Stimulated activated CD8-positive, alpha-beta memory T cell treated with anti-CD3 and anti-CD28 coated beads, Interleukin-2, amount 100 ng/mL, for 48 hours (primary cell): Measurements from ENCODE around the gene RNF8.
"Not testable (repeated sequence)": the region's sequence is repeated elsewhere in the genome, so short reads cannot be mapped to it uniquely, and the experiment has no call there.

Source experiments
- DNase-seq, 2 donors: peaks; one replicate each; pipeline ENCODE4 v3.0.0-alpha.2; 2020; ENCODE audit warnings: low read depth in 2 of 2

Gene RNF8, protein sequence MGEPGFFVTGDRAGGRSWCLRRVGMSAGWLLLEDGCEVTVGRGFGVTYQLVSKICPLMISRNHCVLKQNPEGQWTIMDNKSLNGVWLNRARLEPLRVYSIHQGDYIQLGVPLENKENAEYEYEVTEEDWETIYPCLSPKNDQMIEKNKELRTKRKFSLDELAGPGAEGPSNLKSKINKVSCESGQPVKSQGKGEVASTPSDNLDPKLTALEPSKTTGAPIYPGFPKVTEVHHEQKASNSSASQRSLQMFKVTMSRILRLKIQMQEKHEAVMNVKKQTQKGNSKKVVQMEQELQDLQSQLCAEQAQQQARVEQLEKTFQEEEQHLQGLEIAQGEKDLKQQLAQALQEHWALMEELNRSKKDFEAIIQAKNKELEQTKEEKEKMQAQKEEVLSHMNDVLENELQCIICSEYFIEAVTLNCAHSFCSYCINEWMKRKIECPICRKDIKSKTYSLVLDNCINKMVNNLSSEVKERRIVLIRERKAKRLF

DNA sequence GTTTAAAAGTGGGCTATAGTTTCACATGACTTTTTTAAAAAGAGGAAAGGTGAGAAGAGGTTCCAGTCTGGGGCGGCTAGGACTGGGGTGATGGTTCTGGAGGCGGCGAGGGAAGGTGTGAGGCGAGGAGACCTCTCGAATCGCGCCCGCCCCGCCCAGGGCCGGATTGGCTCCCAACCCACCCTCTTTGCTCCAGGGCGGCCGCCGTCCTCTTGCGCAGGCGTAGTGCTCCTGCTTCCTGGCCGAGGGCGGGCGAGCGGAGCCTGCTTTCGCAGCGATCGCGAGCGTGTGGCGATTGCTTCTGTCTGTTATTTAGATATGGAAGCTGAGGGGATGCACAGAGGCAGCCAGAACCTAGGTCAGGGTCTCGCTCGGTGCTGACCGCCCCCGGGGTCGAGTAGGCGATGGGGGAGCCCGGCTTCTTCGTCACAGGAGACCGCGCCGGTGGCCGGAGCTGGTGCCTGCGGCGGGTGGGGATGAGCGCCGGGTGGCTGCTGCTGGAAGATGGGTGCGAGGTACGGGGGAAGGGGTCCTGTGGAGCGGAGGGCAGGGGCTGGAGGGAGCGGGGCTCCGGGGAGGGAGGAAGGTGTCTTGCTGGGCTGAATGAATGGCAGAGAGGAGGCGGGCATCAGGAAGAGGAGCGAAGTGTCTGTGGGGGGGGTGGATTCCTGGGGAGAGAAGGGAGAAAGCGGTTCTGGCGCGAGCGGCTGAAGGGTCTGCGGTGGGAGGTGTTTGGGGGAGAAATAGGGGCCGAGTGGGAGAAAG is at the start of gene RNF8:
Gene RNF8 (plus strand): TSS at position 223 of the 765 bp plus-strand sequence. CDS start 182 bp downstream, at position 405.
- peak; percentile 91 for DNase-seq

DNA sequence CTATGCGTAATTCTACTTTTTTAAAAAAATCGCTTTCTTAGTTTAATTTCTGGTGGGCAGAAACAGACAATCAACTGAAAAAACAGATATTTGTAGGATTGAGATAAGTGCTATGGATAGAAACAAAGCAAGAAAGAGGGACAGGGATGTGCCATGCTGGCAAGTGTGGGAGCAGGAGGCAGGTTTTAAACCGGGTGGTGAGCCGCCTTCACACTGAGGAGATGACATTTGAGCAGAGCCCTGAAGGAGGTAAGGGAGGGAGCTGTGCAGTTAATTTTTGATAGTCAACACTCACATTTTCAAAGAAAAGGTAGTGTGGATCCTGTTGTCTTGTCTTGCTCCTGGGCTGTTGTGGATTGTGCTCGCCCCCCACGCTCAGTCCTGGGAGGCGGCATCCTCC is 49.0 kb upstream of the RNF8 start:
- DNase-seq = no peak

DNA sequence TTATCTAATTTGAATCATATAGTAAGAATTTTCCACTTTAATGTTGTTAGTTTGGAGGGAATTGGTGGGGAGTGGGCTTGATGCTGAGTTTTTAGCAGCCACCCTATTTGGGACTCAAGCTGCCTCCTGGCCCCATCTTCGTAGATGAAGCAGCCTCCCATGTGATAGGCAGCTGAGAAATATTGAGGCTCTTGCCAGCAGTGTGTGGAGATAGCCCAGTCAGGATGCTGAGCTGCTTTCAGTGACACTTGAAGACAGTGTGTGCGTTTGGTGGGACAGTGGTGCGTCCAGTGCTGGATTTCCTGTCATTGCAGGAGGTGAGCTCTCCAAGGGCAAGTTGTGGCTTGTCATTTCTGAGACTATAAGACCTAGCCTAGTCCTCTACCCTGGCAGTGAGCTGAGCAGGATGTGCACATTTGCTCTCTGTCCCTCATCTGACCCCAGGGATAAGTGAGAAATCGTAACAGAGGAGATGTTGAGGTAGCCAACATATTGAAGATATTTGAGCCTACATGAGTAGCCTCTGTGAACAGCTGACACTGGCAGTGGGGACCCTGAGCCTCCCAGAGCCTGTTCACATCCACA is 47.9 kb upstream of the RNF8 start:
- no peak for DNase-seq

DNA sequence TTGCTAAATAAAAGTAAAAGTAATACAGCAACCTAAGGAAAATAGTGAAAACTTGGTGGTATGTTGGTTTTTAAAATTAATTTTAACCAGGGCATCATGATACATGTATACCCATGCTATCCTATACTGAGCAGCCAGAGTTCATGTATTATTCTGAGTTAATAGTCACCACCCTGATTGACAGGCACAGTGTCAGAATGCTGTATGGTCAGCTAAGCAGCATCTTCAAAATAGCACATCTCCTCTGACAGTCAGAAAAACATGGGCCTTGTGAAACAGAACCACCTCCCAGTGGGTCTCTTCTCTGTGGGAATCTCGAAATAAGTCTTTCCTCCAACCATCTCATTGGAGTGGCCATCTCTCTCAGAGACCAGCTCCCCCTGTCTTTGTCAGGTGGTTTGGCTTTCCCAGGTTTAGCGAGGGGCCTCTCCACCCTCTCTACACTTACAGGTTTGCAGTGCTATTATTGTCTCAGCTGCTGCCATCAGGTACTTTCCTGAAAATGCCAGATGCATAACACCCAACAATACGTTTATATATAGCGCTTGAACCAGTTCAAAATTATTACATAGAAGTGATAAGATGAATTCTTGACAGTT is 47.1 kb upstream of the RNF8 start:
- no peak for DNase-seq

DNA sequence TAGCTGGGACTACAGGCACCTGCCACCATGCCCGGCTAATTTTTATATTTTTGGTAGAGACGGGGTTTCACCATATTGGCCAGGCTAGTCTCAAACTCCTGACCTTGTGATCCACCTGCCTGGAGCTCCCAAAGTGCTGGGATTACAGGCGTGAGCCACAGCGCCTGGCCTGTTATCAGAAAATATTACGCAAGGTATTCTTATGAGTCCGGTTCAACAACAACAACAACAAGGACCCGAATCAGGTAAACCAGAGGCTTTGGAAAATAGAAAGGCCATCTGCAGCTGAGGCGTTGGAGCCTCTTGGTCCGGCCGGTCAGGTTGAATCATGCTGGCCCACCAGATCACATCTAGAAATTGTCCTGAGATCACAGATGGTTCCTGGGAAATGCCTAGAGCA is 46.3 kb upstream of the RNF8 start:
- not testable (repeated sequence) for DNase-seq

DNA sequence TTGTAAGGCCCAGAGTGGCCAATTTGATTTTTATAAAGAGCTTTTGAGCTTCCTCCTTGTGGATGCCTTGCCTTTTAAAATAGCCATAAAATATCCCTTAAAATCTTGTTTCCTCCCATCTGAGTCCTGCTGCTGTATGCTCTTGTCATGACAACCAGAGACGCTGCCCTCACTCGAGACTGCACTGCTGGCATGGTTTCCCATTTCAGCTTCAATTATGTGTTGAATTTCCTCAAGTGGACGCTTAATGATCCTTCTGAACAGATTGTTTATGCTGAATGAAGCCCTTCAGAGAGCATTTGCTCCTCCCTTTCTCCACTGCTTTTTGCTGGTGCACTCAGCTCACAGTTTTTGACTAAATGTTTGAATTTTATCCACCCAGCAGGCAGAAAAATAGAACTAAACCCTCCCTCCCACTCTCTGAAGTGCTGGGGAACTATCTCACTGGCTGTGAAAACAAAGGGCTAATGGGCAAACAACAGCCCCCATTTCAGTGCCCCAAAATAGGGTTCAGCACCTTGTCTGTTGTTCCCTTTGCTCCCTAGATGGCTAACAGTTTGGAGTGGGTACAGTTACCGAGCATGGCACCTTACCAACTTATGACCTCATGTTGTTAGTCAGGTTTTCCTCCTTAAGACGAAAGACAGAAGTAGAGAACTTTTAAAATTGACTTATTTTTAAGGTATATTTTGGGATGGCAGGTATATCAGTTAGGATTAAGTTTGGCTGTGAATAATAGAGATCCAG is 45.5 kb upstream of the RNF8 start:
- DNase-seq = no peak

DNA sequence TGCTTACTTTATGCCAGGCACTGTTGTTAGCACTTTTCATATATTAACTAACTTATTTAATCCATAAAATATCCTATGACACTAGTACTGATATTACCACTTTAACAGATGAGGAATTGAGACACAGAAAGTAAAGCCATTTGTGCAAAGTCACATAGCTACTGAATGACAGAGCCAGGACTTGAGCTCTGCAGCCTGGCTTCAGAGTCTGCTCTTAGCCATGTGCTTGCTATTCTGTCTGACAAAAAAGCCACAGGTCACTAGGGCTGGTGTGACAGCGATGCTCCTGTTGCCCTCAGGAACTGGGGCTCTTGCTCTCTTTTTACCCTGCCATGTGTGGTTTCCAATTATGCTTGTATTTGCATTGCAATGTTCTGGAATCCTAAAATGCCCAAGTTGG is 44.7 kb upstream of the RNF8 start:
- DNase-seq = no peak

DNA sequence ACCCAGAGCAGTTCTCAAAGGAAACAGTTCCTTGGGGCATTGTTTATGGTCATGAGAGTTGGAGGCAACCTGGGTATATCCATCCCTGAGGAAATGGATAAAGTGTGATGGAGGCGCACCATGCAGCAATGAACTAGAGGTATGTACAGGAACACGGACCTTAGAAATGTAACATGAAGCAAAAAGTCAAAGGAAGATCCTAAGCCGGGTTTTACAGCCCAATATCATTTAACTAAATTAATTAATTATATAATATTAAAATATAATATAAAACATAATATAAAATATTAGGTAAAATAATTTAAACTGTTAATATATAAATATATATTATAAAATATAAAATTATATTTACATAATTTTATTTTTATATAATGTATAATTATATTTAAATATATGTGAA is 44.1 kb upstream of the RNF8 start:
- no peak for DNase-seq

DNA sequence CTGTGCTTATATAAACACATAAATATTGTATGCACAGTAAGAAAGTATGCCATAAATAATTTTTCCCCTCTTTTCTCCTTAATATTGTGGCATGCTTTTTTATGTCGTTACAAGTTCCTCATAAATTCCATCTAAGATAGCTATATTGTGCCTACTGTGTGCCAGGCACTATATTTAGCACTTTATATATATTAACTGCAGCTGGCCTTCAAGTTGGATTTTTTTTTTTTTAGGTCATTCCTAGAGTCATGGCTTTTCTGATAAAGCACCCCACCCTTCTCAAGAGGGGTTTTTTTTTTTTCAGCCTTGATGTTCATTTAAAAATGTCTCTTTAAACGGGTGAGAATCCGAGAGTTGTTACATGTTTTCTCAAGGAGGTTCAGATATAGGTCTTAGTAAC is 42.8 kb upstream of the RNF8 start:
- no peak for DNase-seq

DNA sequence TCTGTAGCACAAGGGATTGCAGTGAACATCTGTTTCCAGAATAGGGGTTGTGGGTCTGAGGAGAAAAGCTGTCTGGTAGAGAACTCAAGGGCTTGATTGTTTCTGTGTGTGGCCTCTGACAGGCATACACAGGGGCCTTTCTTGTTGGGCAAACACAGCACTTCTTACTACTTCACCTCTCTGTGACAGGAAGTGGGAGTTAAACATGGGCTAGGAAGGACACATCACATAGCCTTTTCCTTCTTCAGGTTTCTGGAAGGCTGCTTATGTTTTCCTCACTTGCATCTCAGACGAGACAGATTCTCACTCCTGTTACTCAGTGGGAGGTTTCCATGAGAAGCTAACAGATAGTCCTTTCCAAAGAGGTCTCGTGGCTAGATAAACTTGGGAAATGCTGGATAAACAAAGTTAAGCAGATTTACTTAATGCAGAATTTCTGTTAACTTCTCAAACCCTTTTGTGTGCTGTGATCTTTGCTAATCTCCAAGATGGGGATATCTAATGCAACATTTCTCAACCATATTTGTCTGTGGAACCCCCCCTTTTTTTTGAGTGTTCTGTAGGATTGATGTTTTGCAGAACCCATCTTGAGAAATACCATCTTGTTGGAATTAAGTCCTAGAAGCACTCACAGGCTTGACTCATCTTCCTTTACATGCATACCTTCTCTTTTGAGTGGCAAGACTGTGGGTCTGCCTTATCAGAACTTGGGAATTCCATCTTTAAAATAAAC is 41.9 kb upstream of the RNF8 start:
- DNase-seq = no peak

DNA sequence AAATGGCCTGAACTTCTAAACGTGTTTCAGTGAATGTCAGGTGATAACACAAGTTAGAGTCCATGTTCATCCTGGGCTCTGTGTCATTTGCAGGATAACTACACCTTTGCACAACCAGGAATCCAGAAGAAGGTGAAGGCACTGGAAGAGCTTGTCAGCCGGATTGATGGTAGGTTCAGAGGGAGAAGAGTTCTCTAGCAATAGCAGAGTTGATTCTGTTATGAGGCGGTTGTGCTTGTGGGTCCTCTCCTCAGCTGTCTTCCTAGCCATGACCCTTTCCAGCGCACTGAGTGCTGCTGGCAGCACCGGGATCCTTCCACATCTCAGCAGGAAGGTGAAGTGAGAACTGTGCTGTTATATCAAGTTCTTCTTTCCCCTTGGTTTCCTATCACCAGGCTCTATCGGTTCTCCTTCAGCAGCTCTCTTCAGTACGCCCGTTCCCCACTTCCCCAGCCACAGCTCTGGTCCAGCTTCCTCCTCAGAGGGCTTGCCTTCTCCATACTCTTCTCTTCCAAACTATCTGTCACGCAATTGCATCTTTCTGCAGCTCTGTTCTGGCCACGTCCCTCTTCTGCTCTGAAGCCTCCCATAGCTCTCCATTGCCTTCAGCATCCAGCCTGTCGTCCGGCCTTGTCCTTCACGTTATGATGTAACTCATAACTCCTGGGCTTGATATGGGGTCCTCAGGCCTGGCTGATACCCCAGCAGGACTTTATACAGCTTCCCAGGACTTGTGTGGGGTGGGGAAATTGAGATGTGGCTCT is 39.9 kb upstream of the RNF8 start:
- no peak for DNase-seq

DNA sequence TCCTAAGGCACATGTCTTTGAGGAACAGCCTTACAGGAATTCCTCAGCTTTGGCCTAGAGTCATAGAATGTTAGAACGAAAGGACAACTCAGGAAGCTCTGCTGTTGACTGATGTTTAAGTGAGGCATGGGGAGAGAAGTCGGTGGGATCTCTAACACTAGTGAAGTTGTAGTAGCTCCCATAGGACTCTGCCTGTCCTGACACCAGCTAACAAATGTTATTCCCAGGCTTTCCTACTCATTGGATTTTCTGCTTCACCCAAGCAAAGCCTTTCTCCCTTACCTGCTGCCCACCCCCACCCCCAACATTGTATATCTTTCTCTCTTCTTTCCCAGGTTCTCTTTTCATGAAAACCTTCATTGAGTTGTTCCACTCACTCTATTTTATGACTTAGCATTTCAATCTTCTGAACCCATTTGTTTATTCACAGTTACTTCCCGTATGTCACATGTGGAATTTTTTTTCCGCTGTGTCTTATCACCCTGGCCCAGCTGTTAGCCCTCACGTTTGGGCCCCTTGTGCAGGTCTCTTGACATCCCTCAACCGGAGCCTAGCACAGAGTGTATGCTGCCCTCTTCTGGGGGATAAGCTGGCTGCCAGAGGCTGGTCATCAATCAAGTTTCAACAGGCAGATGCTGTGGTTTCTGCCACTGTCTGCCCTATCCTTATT is 39.2 kb upstream of the RNF8 start:
- DNase-seq = peak; percentile 7 to 9

DNA sequence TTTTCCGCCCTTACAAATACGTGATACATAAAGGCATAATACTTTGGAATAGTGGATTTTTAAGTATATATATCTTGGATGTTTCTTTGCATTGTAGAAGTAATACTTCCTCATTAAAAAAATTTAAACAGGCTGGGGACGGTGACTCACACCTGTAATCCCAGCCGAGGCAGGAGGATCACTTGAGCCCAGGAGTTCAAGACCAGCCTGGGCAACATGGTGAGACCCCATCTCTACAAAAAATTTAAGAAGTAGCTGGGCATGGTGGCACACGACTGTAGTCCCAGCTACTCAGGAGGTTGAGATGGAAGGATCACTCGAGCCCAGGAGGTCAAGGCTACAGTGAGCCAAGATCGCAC is 38.6 kb upstream of the RNF8 start:
- no peak for DNase-seq

DNA sequence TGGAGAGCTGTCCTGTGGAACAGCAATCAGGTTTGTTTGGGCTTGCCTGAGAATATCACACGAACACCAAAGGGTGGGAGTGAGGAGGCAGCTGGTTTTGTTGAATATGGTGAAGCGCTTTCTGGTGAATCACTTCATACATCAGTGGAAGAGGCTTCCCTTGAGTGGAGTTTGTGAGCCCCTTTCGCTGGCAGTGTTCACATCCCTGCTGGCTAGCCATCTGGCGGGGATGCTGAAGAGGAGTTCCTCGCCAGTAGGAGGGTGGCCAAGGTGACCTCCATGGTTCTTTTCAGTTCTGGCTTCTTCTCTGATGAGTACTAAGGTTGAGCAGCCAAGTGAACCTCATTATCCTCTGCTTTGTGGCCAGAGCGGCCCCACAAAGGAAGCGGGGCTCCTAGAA is 37.7 kb upstream of the RNF8 start:
- DNase-seq = no peak

DNA sequence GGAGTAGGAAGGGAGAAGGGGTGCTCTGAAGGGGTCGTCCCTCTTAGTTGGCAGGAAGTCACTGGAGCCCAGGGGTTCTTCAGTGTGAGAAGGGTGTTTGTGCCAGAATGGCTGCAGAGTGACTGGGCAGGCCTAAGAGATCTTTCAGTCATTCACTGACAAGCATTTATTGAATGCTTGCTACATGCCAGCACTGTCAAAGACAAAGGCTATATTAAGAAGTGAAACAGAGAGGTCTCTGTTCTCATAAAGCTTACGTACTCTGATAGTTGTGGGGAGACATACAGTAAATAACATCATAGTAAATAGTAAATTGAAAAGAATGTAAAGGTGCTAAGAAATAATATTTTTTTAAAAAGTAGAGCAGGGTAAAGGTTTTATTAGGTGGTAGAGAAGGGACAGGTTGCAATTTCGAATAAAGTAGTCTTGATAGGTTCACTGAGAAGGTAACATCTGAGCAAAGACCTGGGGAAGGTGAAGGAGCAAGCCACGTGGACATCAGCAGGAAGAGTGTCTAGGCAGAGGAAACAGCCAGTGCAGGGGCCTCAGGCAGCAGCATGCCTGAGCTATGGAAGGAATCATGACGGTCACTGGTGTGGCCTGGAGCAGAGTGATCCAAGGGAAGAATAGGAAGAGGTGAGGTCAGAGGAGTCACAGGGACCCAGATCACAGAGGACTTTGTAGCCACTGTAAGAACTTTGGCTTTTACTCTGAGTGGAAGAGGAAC is 36.3 kb upstream of the RNF8 start:
- no peak for DNase-seq

DNA sequence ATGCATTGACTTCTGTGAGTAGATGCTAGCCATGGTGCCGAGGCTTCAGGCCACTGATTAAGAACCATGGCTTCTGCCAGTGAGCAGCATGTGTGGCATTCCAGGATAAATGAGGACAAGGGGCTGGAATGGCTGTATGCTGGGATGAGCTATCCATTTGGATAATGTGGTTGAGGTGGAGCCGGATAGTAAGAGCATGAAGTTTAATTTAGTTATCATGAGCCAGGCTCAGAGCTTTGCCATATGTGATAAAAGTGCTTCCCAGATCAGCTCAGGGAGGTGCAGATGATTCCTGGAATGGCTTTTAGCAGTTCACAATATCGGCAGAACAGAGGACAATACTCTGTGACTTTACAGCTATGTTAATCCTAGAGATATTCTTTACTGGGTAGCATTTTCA is 34.6 kb upstream of the RNF8 start:
- no peak for DNase-seq

DNA sequence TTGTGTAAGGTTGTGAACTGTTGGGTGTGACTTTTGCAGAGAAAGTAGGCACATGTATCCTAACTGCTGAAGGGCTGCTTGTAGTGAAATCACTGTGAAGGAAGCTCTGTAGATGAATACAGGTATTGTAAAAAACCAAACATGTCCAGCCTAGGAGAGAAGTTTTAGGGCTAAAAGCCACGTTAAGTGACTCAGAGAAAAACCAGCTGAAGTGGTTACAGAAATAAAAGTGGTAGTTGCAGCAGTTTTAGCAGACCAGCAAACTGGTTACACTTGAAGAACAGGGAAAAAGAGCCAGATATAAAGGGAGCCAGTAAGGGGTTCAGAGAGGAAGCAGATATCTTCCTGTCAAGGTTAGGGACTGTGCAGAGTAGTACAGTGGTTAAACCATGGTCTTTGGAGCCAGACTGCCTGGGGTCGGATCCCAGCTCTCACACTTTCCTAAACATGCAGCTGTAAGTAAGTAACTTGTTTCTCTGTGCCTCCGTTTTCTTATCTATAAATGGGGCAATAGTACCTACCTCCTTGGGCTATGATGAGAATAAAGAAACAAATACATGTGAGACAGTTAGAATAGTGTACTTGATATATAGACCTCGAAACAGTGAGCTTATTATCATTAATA is 33.8 kb upstream of the RNF8 start:
- no peak for DNase-seq

DNA sequence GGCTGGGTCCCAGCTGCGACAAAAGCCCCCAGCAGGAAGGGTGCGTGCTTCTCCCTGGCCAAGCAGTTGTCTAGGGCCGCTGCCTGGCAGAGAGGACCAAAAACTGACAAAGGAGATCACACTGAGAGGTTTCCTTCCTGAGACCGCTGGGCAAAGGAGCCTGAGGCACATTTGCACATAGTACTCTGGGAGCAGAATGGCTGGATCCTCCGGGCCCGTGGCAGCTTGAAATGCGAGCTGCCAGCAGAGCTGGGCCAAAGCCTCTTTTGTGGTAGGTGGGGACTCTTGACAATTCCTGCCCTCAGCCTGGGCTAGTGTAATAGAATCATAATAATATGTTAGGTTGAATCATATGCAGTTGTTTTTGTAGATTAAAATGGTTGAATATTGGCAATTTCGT is 33.1 kb upstream of the RNF8 start:
- DNase-seq = no peak

DNA sequence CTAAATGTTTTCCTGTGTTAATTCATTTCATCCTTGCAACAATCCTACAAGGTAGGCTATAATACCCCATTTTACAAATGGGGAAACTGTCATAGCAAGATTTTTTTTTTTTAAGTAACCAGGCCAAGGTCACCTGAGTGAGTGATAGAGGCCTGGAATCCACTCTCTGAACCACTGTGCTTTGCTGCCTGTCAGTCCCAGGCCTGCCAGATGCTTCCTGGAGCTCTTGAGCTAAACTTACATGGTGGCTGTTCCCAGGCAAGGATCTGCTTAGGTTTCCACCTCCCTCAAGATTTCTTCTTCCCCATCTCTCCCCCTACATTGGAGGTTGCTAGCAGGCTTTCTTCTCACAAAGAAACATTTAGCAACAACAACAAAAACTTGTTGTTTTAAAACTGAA is 32.7 kb upstream of the RNF8 start:
- no peak for DNase-seq
